H1 (cell line): Measurements from ENCODE around the gene SLC25A30. TPM values are rescaled to one million over a fixed set of nuclear protein-coding genes. Genes with fewer than 3 reads are reported as not detected.

Experiments used
- CTCF ChIA-PET: fragments of 300-600 bp; sonication (Branson Sonifier 250); formaldehyde crosslinking; loops from one replicate; lab custom pipeline; 2021; ENCODE audit not compliant: partially characterized antibody; lab: Charles Lee
- POLR2A ChIA-PET: fragments of 300-600 bp; sonication (Branson Sonifier 250); formaldehyde crosslinking; loops from one replicate; lab custom pipeline; 2021; ENCODE audit warnings: inconsistent platforms; ENCODE audit not compliant: partially characterized antibody; lab: Charles Lee
- DNase-seq, 2 experiments: peaks; one replicate each; pipeline versions ENCODE4 v3.0.0 to v3.0.0-alpha.2; 2010 to 2022; ENCODE audit warnings: low spot score in 2 of 2, low read depth in 1 of 2, mixed read lengths in 1 of 2
- FAIRE-seq: peaks from 2 replicates; lab custom pipeline; 2011; peaks lifted over from hg19 to GRCh38; lab: Jason Lieb, UNC
- H2AFZ ChIP-seq: 2 replicates; pipeline ENCODE4 v1.8.1; 2012; ENCODE audit warnings: low read length, inconsistent platforms
- H2AK5ac ChIP-seq: 2 replicates; pipeline ENCODE4 v1.6.1; 2013; ENCODE audit warnings: low read depth, low read length
- H2BK120ac ChIP-seq: replicated peaks from 2 replicates; pipeline ENCODE3; 2013; ENCODE audit warnings: low read depth, low read length, inconsistent platforms
- H2BK12ac ChIP-seq: 2 replicates; pipeline ENCODE4 v1.6.1; 2013; ENCODE audit warnings: low read depth, low read length
- H2BK15ac ChIP-seq: 2 replicates; pipeline ENCODE4 v1.6.1; 2013; ENCODE audit warnings: low read length
- H2BK20ac ChIP-seq: 2 replicates; pipeline ENCODE4 v1.6.1; 2013; ENCODE audit warnings: low read length
- H2BK5ac ChIP-seq: 2 replicates; pipeline ENCODE4 v1.6.1; 2013; ENCODE audit warnings: low read depth, low read length
- H3K14ac ChIP-seq: 2 replicates; pipeline ENCODE4 v1.6.1; 2013; ENCODE audit warnings: inconsistent platforms; ENCODE audit not compliant: insufficient read length
- H3K18ac ChIP-seq: 2 replicates; pipeline ENCODE4 v1.6.1; 2013; ENCODE audit warnings: low read length; ENCODE audit errors: extremely low read depth
- H3K23ac ChIP-seq: 2 replicates; pipeline ENCODE4 v1.6.1; 2013; ENCODE audit warnings: inconsistent platforms; ENCODE audit not compliant: insufficient read length
- H3K23me2 ChIP-seq: 2 replicates; pipeline ENCODE4 v1.6.1; 2013; ENCODE audit warnings: low read depth, low read length
- H3K27ac ChIP-seq: 2 replicates; pipeline ENCODE4 v1.6.1; 2011; ENCODE audit warnings: low read depth, low read length, inconsistent platforms
- H3K27me3 ChIP-seq, 4 experiments: replicated peaks in 1 of 4; 1 replicate in 1 of 4; 2 replicates in 3 of 4; pipeline versions ENCODE4 v1.6.1 to v1.8.1; 2011 to 2013; ENCODE audit warnings: low read length in 3 of 4, mild to moderate bottlenecking in 3 of 4, inconsistent platforms in 2 of 4, mixed read lengths in 2 of 4, moderate library complexity in 1 of 4; ENCODE audit not compliant: control insufficient read depth in 3 of 4, insufficient read depth in 3 of 4; ENCODE audit errors: extremely low read depth in 1 of 4
- H3K36me3 ChIP-seq, 4 experiments: 2 replicates each; pipeline versions ENCODE4 v1.6.1 to v1.8.1; 2011 to 2013; ENCODE audit warnings: mild to moderate bottlenecking in 4 of 4, low read length in 3 of 4, moderate library complexity in 2 of 4, control low read depth in 1 of 4, inconsistent platforms in 1 of 4; ENCODE audit not compliant: insufficient read depth in 4 of 4, control insufficient read depth in 2 of 4
- H3K4ac ChIP-seq: replicated peaks from 2 replicates; pipeline ENCODE3; 2013; ENCODE audit warnings: low read length, low read depth, mixed read lengths, inconsistent platforms; ENCODE audit not compliant: insufficient read length
- H3K4me1 ChIP-seq, 4 experiments: replicated peaks in 1 of 4; 1 replicate in 1 of 4; 2 replicates in 3 of 4; pipeline versions ENCODE4 v1.6.1 to v1.8.1; 2011 to 2013; ENCODE audit warnings: low read length in 3 of 4, inconsistent platforms in 2 of 4, mixed read lengths in 1 of 4; ENCODE audit not compliant: insufficient read depth in 4 of 4, control insufficient read depth in 3 of 4
- H3K4me2 ChIP-seq, 2 experiments: 2 replicates each; pipeline versions ENCODE4 v1.6.1 to v1.8.1; 2011 to 2013; ENCODE audit warnings: low read depth in 2 of 2, low read length in 2 of 2, control low read depth in 1 of 2, inconsistent platforms in 1 of 2, mild to moderate bottlenecking in 1 of 2; ENCODE audit not compliant: insufficient read depth in 1 of 2
- H3K4me3 ChIP-seq, 4 experiments: fragments of 200-600, 300-600 bp in 1 of 4; sonication (generic), shearing (Covaris generic), sonication (Bioruptor Twin) in 1 of 4; 2 replicates each; pipeline versions ENCODE4 v1.5.1 to v1.8.1; 2011 to 2016; ENCODE audit warnings: low read length in 4 of 4, low read depth in 3 of 4, control low read depth in 2 of 4, inconsistent platforms in 2 of 4, mild to moderate bottlenecking in 2 of 4, mixed read lengths in 1 of 4, moderate library complexity in 1 of 4; ENCODE audit not compliant: insufficient read depth in 2 of 4; ENCODE audit errors: extremely low read depth in 1 of 4
- H3K56ac ChIP-seq: replicated peaks from 2 replicates; pipeline ENCODE3; 2013; ENCODE audit warnings: low read depth, mild to moderate bottlenecking, mixed read lengths, low read length, inconsistent platforms; ENCODE audit not compliant: insufficient read length
- H3K79me1 ChIP-seq: 2 replicates; pipeline ENCODE4 v1.6.1; 2013; ENCODE audit warnings: low read depth, low read length, control low read depth
- H3K79me2 ChIP-seq, 2 experiments: 2 replicates each; pipeline versions ENCODE4 v1.6.1 to v1.8.1; 2012 to 2013; ENCODE audit warnings: low read length in 2 of 2, mild to moderate bottlenecking in 2 of 2, inconsistent platforms in 1 of 2; ENCODE audit not compliant: insufficient read depth in 2 of 2, control insufficient read depth in 1 of 2
- H3K9ac ChIP-seq, 4 experiments: replicated peaks in 1 of 4; 1 replicate in 1 of 4; 2 replicates in 3 of 4; pipeline versions ENCODE4 v1.6.1 to v1.8.1; 2011 to 2013; ENCODE audit warnings: low read depth in 3 of 4, low read length in 3 of 4, control low read depth in 2 of 4, mild to moderate bottlenecking in 2 of 4, moderate library complexity in 2 of 4, inconsistent platforms in 1 of 4; ENCODE audit errors: extremely low read depth in 1 of 4
- H3K9me3 ChIP-seq, 2 experiments: 2 replicates each; pipeline versions ENCODE4 v1.6.1 to v1.8.1; 2012 to 2013; ENCODE audit warnings: mild to moderate bottlenecking in 2 of 2, moderate library complexity in 2 of 2, control low read depth in 1 of 2, inconsistent platforms in 1 of 2, low read depth in 1 of 2, low read length in 1 of 2, mixed read lengths in 1 of 2; ENCODE audit not compliant: insufficient read depth in 2 of 2
- H4K20me1 ChIP-seq, 2 experiments: replicated peaks in 1 of 2; 2 replicates each; pipeline versions ENCODE3 to v1.8.1; 2011 to 2013; ENCODE audit warnings: inconsistent platforms in 2 of 2, low read length in 2 of 2, mild to moderate bottlenecking in 1 of 2; ENCODE audit not compliant: insufficient read depth in 2 of 2, control insufficient read depth in 1 of 2
- H4K5ac ChIP-seq: 2 replicates; pipeline ENCODE4 v1.6.1; 2013; ENCODE audit warnings: low read length, low read depth, mixed read lengths, inconsistent platforms; ENCODE audit not compliant: insufficient read length
- H4K8ac ChIP-seq: 2 replicates; pipeline ENCODE4 v1.8.0; 2013; ENCODE audit warnings: mild to moderate bottlenecking, moderate library complexity, low read length, inconsistent platforms; ENCODE audit not compliant: insufficient read depth; ENCODE audit errors: extremely low read depth
- H4K91ac ChIP-seq: replicated peaks from 2 replicates; pipeline ENCODE3; 2013; ENCODE audit warnings: low read length, mixed read lengths, inconsistent platforms; ENCODE audit not compliant: insufficient read length
- ASH2L ChIP-seq: fragments of 200-600, 300-600 bp; sonication (generic); IDR thresholded peaks from one replicate; pipeline ENCODE4 v1.7.1; 2017; ENCODE audit warnings: low read length
- BRCA1 ChIP-seq: IDR thresholded peaks from 2 replicates; pipeline ENCODE4 v1.6.1; 2012; ENCODE audit warnings: low read depth, low read length, improper control_type of control experiment
- CBX5 ChIP-seq: fragments of 300-800, 300-1000 bp; sonication (generic); IDR thresholded peaks from 2 replicates; pipeline ENCODE4 v1.7.1; 2016; ENCODE audit warnings: antibody characterized with exemption, low read length, low read depth
- CEBPB ChIP-seq: IDR thresholded peaks from 2 replicates; pipeline ENCODE4 v1.6.1; 2012; ENCODE audit warnings: low read depth, low read length
- CHD2 ChIP-seq: IDR thresholded peaks from 2 replicates; pipeline ENCODE4 v1.6.1; 2012; ENCODE audit warnings: low read length, improper control_type of control experiment
- EGR1 ChIP-seq: IDR thresholded peaks from 2 replicates; pipeline ENCODE4 v1.6.1; 2011; ENCODE audit warnings: low read depth, low read length, borderline replicate concordance
- EZH2 ChIP-seq: fragments of 200-600 bp; sonication (generic); IDR thresholded peaks from 2 replicates; pipeline ENCODE4 v1.7.1; 2012; ENCODE audit warnings: low read depth, mild to moderate bottlenecking, moderate library complexity, low read length, inconsistent platforms; ENCODE audit not compliant: severe bottlenecking
- JUN ChIP-seq: IDR thresholded peaks from 2 replicates; pipeline ENCODE4 v1.6.1; 2011; ENCODE audit warnings: low read depth, mild to moderate bottlenecking, improper control_type of control experiment, low read length
- KDM4A ChIP-seq: IDR thresholded peaks from one replicate; pipeline ENCODE4 v1.7.1; 2012; ENCODE audit warnings: low read depth, mild to moderate bottlenecking, moderate library complexity, low read length, inconsistent platforms; ENCODE audit not compliant: severe bottlenecking
- MAFK ChIP-seq: IDR thresholded peaks from 2 replicates; pipeline ENCODE4 v1.6.1; 2012; ENCODE audit warnings: low read depth, mild to moderate bottlenecking, improper control_type of control experiment, low read length
- NANOG ChIP-seq: IDR thresholded peaks from 2 replicates; pipeline ENCODE4 v1.6.1; 2011; ENCODE audit warnings: low read length, low read depth, mild to moderate bottlenecking, inconsistent platforms; ENCODE audit not compliant: insufficient read depth, poor library complexity, severe bottlenecking
- RBBP5 ChIP-seq: IDR thresholded peaks from 2 replicates; pipeline ENCODE4 v1.7.1; 2012; ENCODE audit warnings: low read depth, mild to moderate bottlenecking, inconsistent platforms, low read length, moderate library complexity, borderline replicate concordance
- SAP30 ChIP-seq: fragments of 300-600 bp; sonication (generic); IDR thresholded peaks from 2 replicates; pipeline ENCODE4 v1.7.1; 2012; ENCODE audit warnings: low read length, moderate library complexity, mild to moderate bottlenecking, inconsistent platforms; ENCODE audit not compliant: insufficient read depth, insufficient replicate concordance
- TAF1 ChIP-seq: IDR thresholded peaks from 2 replicates; pipeline ENCODE4 v1.6.1; 2011; ENCODE audit warnings: mild to moderate bottlenecking, low read depth, low read length
- TEAD4 ChIP-seq: IDR thresholded peaks from 2 replicates; pipeline ENCODE4 v1.6.1; 2012; ENCODE audit warnings: low read depth, low read length, inconsistent platforms, mixed read lengths
- WGBS, 2 experiments: shearing (Covaris generic) in 1 of 2; methylation state at CpG; one replicate each; pipeline versions ENCODE4 v1.1.6 to v1.1.7; 2013 to 2015; ENCODE audit warnings: low lambda C conversion rate in 2 of 2, mixed read lengths in 2 of 2, inconsistent platforms in 1 of 2, low coverage in 1 of 2, missing lambda C conversion rate in 1 of 2; ENCODE audit not compliant: insufficient replicate concordance in 2 of 2, insufficient coverage in 1 of 2, insufficient read length in 1 of 2; ENCODE audit errors: extremely low coverage in 1 of 2, missing lambda C conversion rate in 1 of 2; 5-methylcytosine and 5-hydroxymethylcytosine counted together
- polyA plus RNA-seq, 7 experiments: library from polyadenylated mRNA; depleted of rRNA in 3 of 7; stranded (reverse) in 5 of 7; unstranded in 2 of 7; fragments of >200 nt in 5 of 7; fragments of 200-250 nt in 2 of 7; gene quantifications; 1 replicate in 5 of 7; 2 replicates in 1 of 7; 4 replicates in 1 of 7; pipeline versions ENCODE4 v1.2.1 to v1.2.3, GENCODE V29; 2011 to 2013; ENCODE audit warnings: missing spikeins in 2 of 7, mixed read lengths in 2 of 7
- total RNA-seq: library from RNA; stranded (reverse); fragmentation: NEBNext Ultra II Directional; extraction: Animal tissue kit (Norgen Biotek cat#: 25700); gene quantifications from 2 replicates; pipeline ENCODE4 v1.2.1, GENCODE V29; 2021

Gene SLC25A30
- total and polyA plus RNA-seq, 2 of the 8 experiments (the other 6 are each of a cell fraction or from before 2014, with no cell fraction given), result 2.1 to 8.7 TPM

- no peak overlapping the region for H2BK20ac ChIP-seq
- no peaks in the 10 kb centered on the region for H3K79me1 ChIP-seq
- no peak overlapping the region for H2AFZ ChIP-seq
- H3K27ac ChIP-seq, result no peak overlapping the region
- DNase-seq, result no peak
- H3K27me3 ChIP-seq, result no peaks in the 10 kb centered on the region
- no peak overlapping the region for H3K4me2 ChIP-seq
- no peak overlapping the region for H2BK12ac ChIP-seq
- no peak overlapping the region for H4K5ac ChIP-seq
- ChIA-PET CTCF (interaction anchor here (0.6 to 1.4 kb wide), 4 partner anchors 9 to 120 kb away, joined by 3 to 9 read pairs (median 5); no protein-coding TSS in a partner anchor), POLR2A (interaction anchor here (15.0 kb wide), 1 partner anchor 14 kb away, joined by 138 read pairs; the partner anchor contains the start of gene TPT1)
- H3K79me2 ChIP-seq, result no peaks in the 10 kb centered on the region
- no peak overlapping the region for H3K14ac ChIP-seq
- H2BK120ac ChIP-seq, result no peak overlapping the region
- FAIRE-seq, result no peak
- H4K20me1 ChIP-seq, result no peaks in the 10 kb centered on the region
- H4K8ac ChIP-seq, result no peak overlapping the region
- H3K9me3 ChIP-seq, result no peaks in the 10 kb centered on the region
- no peak overlapping the region for H3K4ac ChIP-seq
- H4K91ac ChIP-seq, result no peak overlapping the region
- H3K23ac ChIP-seq, result no peak overlapping the region
- no peak overlapping the region for H3K56ac ChIP-seq
- no peak overlapping the region for H2AK5ac ChIP-seq
- no peak overlapping the region for H3K18ac ChIP-seq
- no peaks in the 10 kb centered on the region for H3K4me1 ChIP-seq
- H2BK5ac ChIP-seq, result no peak overlapping the region
- H3K4me3 ChIP-seq, result no peak overlapping the region
- H3K36me3 ChIP-seq, result peaks cover 0 to 30% (median 6%) of the 10 kb centered on the region in 4 experiments; a peak in 6 of 8 replicates
- no peak overlapping the region for H3K9ac ChIP-seq
- H3K23me2 ChIP-seq, result no peaks in the 10 kb centered on the region
- WGBS, 2 experiments, result 100% methylated on average over 1 of the region's 1 CpG; no CpG with 5 or more reads in 1 of the 2 experiments
- no peak overlapping the region for H2BK15ac ChIP-seq
- TF ChIP-seq TAF1, result no peak
- no peak for TF ChIP-seq ASH2L
- TF ChIP-seq CHD2, result no peak
- no peak for TF ChIP-seq MAFK
- no peak for TF ChIP-seq EGR1
- no peak for TF ChIP-seq BRCA1
- no peak for TF ChIP-seq CEBPB
- no peak for TF ChIP-seq NANOG
- TF ChIP-seq SAP30, result no peak
- TF ChIP-seq JUN, result no peak
- TF ChIP-seq CBX5, result no peak
- no peak for TF ChIP-seq KDM4A
- no peak for TF ChIP-seq EZH2
- TF ChIP-seq RBBP5, result no peak
- no peak for TF ChIP-seq TEAD4
Measured at GRCh38 chr13:45353895-45354294, 64.3 kb downstream of the SLC25A30 start.
